HEK293T (cell line): ENCODE measurements around the gene METTL22.

Experiments
- CTCF ChIA-PET: fragments of 350-600 bp; formaldehyde crosslinking; extraction: SDS; loops from one replicate; lab custom pipeline; 2021; ENCODE audit warnings: antibody characterized with exemption, inconsistent platforms; lab: Yijun Ruan, JAX
- POLR2A ChIA-PET: fragments of 350-600 bp; formaldehyde crosslinking; extraction: SDS; loops from one replicate; lab custom pipeline; 2020; ENCODE audit warnings: antibody characterized with exemption, inconsistent platforms; lab: Yijun Ruan, JAX
- DNase-seq: peaks from one replicate; pipeline ENCODE4 v3.0.0; 2012; ENCODE audit warnings: mixed read lengths; ENCODE audit errors: extremely low spot score
- ARNT ChIP-seq: fragments of 450-650 bp; IDR thresholded peaks from 2 replicates; pipeline ENCODE4 v1.6.1; 2017; ENCODE audit warnings: mild to moderate bottlenecking
- BHLHE40 ChIP-seq: fragments of 450-650 bp; IDR thresholded peaks from 2 replicates; pipeline ENCODE4 v1.6.1; 2016; ENCODE audit warnings: mild to moderate bottlenecking, moderate library complexity, borderline replicate concordance
- CTBP1 ChIP-seq: fragments of 450-650 bp; IDR thresholded peaks from 2 replicates; pipeline ENCODE4 v1.6.1; 2016; ENCODE audit warnings: borderline replicate concordance
- ELF4 ChIP-seq: fragments of 450-650 bp; IDR thresholded peaks from 2 replicates; pipeline ENCODE4 v1.6.1; 2017; ENCODE audit warnings: antibody characterized with exemption
- FOXA1 ChIP-seq: fragments of 450-650 bp; IDR thresholded peaks from 2 replicates; pipeline ENCODE4 v1.6.1; 2016; ENCODE audit warnings: mild to moderate bottlenecking
- FOXK2 ChIP-seq: fragments of 450-650 bp; IDR thresholded peaks from 2 replicates; pipeline ENCODE4 v1.6.1; 2016; ENCODE audit warnings: mild to moderate bottlenecking
- FOXM1 ChIP-seq: fragments of 450-650 bp; IDR thresholded peaks from 2 replicates; pipeline ENCODE4 v1.6.1; 2017; ENCODE audit warnings: mild to moderate bottlenecking, borderline replicate concordance
- HDGF ChIP-seq: fragments of 450-650 bp; IDR thresholded peaks from 2 replicates; pipeline ENCODE4 v1.6.1; 2017; ENCODE audit warnings: antibody characterized with exemption, borderline replicate concordance
- L3MBTL2 ChIP-seq: fragments of 450-650 bp; conservative IDR thresholded peaks from 2 replicates; pipeline ENCODE4 v1.6.1; 2016; ENCODE audit warnings: mild to moderate bottlenecking
- LEF1 ChIP-seq: fragments of 450-650 bp; IDR thresholded peaks from 2 replicates; pipeline ENCODE4 v1.6.1; 2017; ENCODE audit warnings: mild to moderate bottlenecking, borderline replicate concordance
- NFRKB ChIP-seq: fragments of 450-650 bp; IDR thresholded peaks from 2 replicates; pipeline ENCODE4 v1.6.1; 2016; ENCODE audit warnings: mild to moderate bottlenecking, moderate library complexity
- PKNOX1 ChIP-seq: fragments of 450-650 bp; IDR thresholded peaks from 2 replicates; pipeline ENCODE4 v1.6.1; 2016
- SP1 ChIP-seq: fragments of 450-650 bp; IDR thresholded peaks from 2 replicates; pipeline ENCODE4 v1.6.1; 2017
- SUZ12 ChIP-seq: fragments of 450-650 bp; IDR thresholded peaks from 2 replicates; pipeline ENCODE4 v1.6.1; 2016; ENCODE audit warnings: mild to moderate bottlenecking
- TARDBP ChIP-seq: fragments of 450-650 bp; IDR thresholded peaks from 2 replicates; pipeline ENCODE4 v1.6.1; 2016
- ZNF384 ChIP-seq: fragments of 450-650 bp; IDR thresholded peaks from 2 replicates; pipeline ENCODE4 v1.6.1; 2016

METTL22 gene

GRCh38 chr16:8605554-8605953 lies 15.9 kb upstream of the METTL22 start:
- CTCF ChIA-PET = no interaction called here

GRCh38 chr16:8607214-8607613 lies 14.3 kb upstream of the METTL22 start:
- ChIA-PET POLR2A (no interaction called here), CTCF (interaction anchor here (0.6 kb wide), 1 partner anchor 48 kb away, joined by 3 read pairs; no protein-coding TSS in a partner anchor)
- TF ChIP-seq LEF1 (no peak), FOXA1 (no peak), NFRKB (no peak), BHLHE40 (no peak), HDGF (no peak), FOXK2 (no peak), SP1 (no peak), ARNT (no peak)
- no peak for DNase-seq

More at GRCh38 chr16:8605554-8605953, 15.9 kb upstream of the METTL22 start:
- POLR2A ChIA-PET = no interaction called here
- no peak for DNase-seq
- TF ChIP-seq PKNOX1 (no peak), NFRKB (no peak), BHLHE40 (no peak), CTBP1 (no peak), FOXM1 (no peak), FOXA1 (no peak), L3MBTL2 (no peak), ELF4 (no peak), TARDBP (no peak), ARNT (no peak), ZNF384 (no peak), SUZ12 (no peak), FOXK2 (no peak), SP1 (no peak)

GRCh38 chr16:8611122-8611521 lies 10.4 kb upstream of the METTL22 start:
- ChIA-PET CTCF (no interaction called here), POLR2A (no interaction called here)
- no peak for TF ChIP-seq ELF4
- TF ChIP-seq CTBP1 = no peak
- TF ChIP-seq HDGF = no peak
- TF ChIP-seq SUZ12 = no peak
- TF ChIP-seq FOXK2 = no peak
- no peak for TF ChIP-seq FOXM1
- no peak for TF ChIP-seq FOXA1
- no peak for TF ChIP-seq SP1
- no peak for TF ChIP-seq ARNT
- no peak for TF ChIP-seq BHLHE40
- no peak for TF ChIP-seq PKNOX1
- DNase-seq = no peak

- no peak for DNase-seq
- ChIA-PET POLR2A (no interaction called here), CTCF (no interaction called here)
- TF ChIP-seq BHLHE40 (no peak), FOXA1 (no peak), SP1 (no peak)
Measured at GRCh38 chr16:8611886-8612600, 9.5 kb upstream of the METTL22 start.

GRCh38 chr16:8614435-8615029 lies 7.0 kb upstream of the METTL22 start:
- ChIA-PET CTCF (no interaction called here), POLR2A (no interaction called here)
- TF ChIP-seq NFRKB (no peak), CTBP1 (no peak), PKNOX1 (no peak), HDGF (no peak), ELF4 (no peak), FOXA1 (no peak), FOXM1 (no peak), SUZ12 (no peak), L3MBTL2 (no peak), ZNF384 (no peak), SP1 (no peak), LEF1 (no peak), TARDBP (no peak), ARNT (no peak), FOXK2 (no peak), BHLHE40 (no peak)
- no peak for DNase-seq
